Neural cell (in vitro differentiated cells): ENCODE results near the gene SP9. TPM values are rescaled to one million over a fixed set of nuclear protein-coding genes. Genes with fewer than 3 reads are reported as not detected.

Source experiments
- H2AFZ ChIP-seq: fragments of 200-600, 300-800 bp; sonication (generic), shearing (Covaris generic); 2 replicates; pipeline ENCODE4 v1.6.0; 2014; ENCODE audit warnings: low read depth, mild to moderate bottlenecking, antibody characterized with exemption, low read length, moderate library complexity
- H3F3A ChIP-seq: fragments of 200-600 bp; shearing (Covaris generic); 2 replicates; pipeline ENCODE4 v1.6.1; 2016; ENCODE audit warnings: mild to moderate bottlenecking, moderate library complexity, mixed read lengths, antibody characterized with exemption, low read length; ENCODE audit not compliant: insufficient read depth, poor library complexity, severe bottlenecking
- H3K27ac ChIP-seq: fragments of 200-600, 300-800 bp; sonication (generic), shearing (Covaris generic); 2 replicates; pipeline ENCODE4 v1.5.1; 2014; ENCODE audit warnings: mild to moderate bottlenecking, low read length, moderate library complexity
- H3K27me3 ChIP-seq: fragments of 300-800, 200-600 bp; sonication (generic), shearing (Covaris generic); 2 replicates; pipeline ENCODE4 v1.6.0; 2014; ENCODE audit warnings: mild to moderate bottlenecking, low read depth, low read length, moderate library complexity; ENCODE audit not compliant: insufficient read depth
- H3K36me3 ChIP-seq: fragments of 300-800, 200-600 bp; sonication (generic), shearing (Covaris generic); 2 replicates; pipeline ENCODE4 v1.5.1; 2014; ENCODE audit warnings: mild to moderate bottlenecking, antibody characterized with exemption, low read length, moderate library complexity; ENCODE audit not compliant: insufficient read depth
- H3K4me2 ChIP-seq: fragments of 300-800, 200-600 bp; sonication (generic), shearing (Covaris generic); 2 replicates; pipeline ENCODE4 v1.6.0; 2014; ENCODE audit warnings: mild to moderate bottlenecking, low read length
- H3K4me3 ChIP-seq: fragments of 300-800, 200-600 bp; sonication (generic), shearing (Covaris generic); 2 replicates; pipeline ENCODE4 v1.5.1; 2014; ENCODE audit warnings: mild to moderate bottlenecking, low read length, moderate library complexity
- H3K79me2 ChIP-seq: fragments of 200-600 bp; shearing (Covaris generic); replicated peaks from 2 replicates; pipeline ENCODE4 v1.6.0; 2014; ENCODE audit warnings: mild to moderate bottlenecking, low read length, moderate library complexity; ENCODE audit not compliant: insufficient read depth
- H3K9ac ChIP-seq: fragments of 300-800, 200-600 bp; sonication (generic), shearing (Covaris generic); 2 replicates; pipeline ENCODE4 v1.6.1; 2016; ENCODE audit warnings: mild to moderate bottlenecking, low read length, mixed read lengths
- H3K9me2 ChIP-seq: fragments of 200-600 bp; shearing (Covaris generic); 2 replicates; pipeline ENCODE4 v1.6.1; 2016; ENCODE audit warnings: mild to moderate bottlenecking, low read length, mixed read lengths; ENCODE audit not compliant: insufficient read depth
- H3K9me3 ChIP-seq: fragments of 200-600, 300-800 bp; sonication (generic), shearing (Covaris generic); 2 replicates; pipeline ENCODE4 v1.6.1; 2016; ENCODE audit warnings: mild to moderate bottlenecking, mixed run types, low read length, moderate library complexity, mixed read lengths
- H4K20me1 ChIP-seq: fragments of 200-600 bp; shearing (Covaris generic); 2 replicates; pipeline ENCODE4 v1.6.1; 2016; ENCODE audit warnings: mild to moderate bottlenecking, mixed run types; ENCODE audit not compliant: insufficient read depth
- EP300 ChIP-seq: fragments of 450-650 bp; conservative IDR thresholded peaks from 2 replicates; pipeline ENCODE4 v1.6.1; 2014; ENCODE audit warnings: antibody characterized with exemption, mild to moderate bottlenecking, moderate library complexity; ENCODE audit not compliant: poor library complexity, severe bottlenecking
- EZH2 ChIP-seq: fragments of 200-600, 300-800 bp; shearing (Covaris generic), sonication (generic); IDR thresholded peaks from 2 replicates; pipeline ENCODE4 v1.6.1; 2014; ENCODE audit warnings: antibody characterized with exemption, low read length, borderline replicate concordance, mild to moderate bottlenecking; ENCODE audit not compliant: insufficient read depth, poor library complexity, severe bottlenecking
- MXI1 ChIP-seq: fragments of 450-650 bp; conservative IDR thresholded peaks from 2 replicates; pipeline ENCODE4 v1.6.1; 2014; ENCODE audit warnings: antibody characterized with exemption, mild to moderate bottlenecking; ENCODE audit not compliant: poor library complexity, severe bottlenecking
- POLR2AphosphoS5 ChIP-seq: IDR thresholded peaks from 2 replicates; pipeline ENCODE4 v1.6.1; 2012
- RAD21 ChIP-seq: fragments of 450-650 bp; conservative IDR thresholded peaks from 2 replicates; pipeline ENCODE4 v1.6.1; 2014; ENCODE audit warnings: antibody characterized with exemption, mild to moderate bottlenecking, moderate library complexity
- SMC3 ChIP-seq: fragments of 450-650 bp; conservative IDR thresholded peaks from 2 replicates; pipeline ENCODE4 v1.6.1; 2014; ENCODE audit warnings: antibody characterized with exemption, mild to moderate bottlenecking, moderate library complexity; ENCODE audit not compliant: poor library complexity
- TAF1 ChIP-seq: IDR thresholded peaks from 2 replicates; pipeline ENCODE4 v1.6.1; 2012; ENCODE audit warnings: low read depth
- polyA plus RNA-seq: library from polyadenylated mRNA; depleted of rRNA; stranded (reverse); fragments of >200 nt; gene quantifications from 2 replicates; pipeline ENCODE4 v1.2.3, GENCODE V29; 2014
- TF ChIP-seq, protein P1 (sequence below): IDR thresholded peaks from 2 replicates; pipeline ENCODE4 v1.6.1; 2012; ENCODE audit warnings: borderline replicate concordance
- TF ChIP-seq, protein P2 (sequence below): fragments of 450-650 bp; IDR thresholded peaks from 2 replicates; pipeline ENCODE4 v1.5.1; 2014; ENCODE audit warnings: antibody characterized with exemption, mild to moderate bottlenecking, moderate library complexity; ENCODE audit not compliant: poor library complexity, severe bottlenecking

Gene SP9
- polyA plus RNA-seq, 1 donor from 2014 or later = 1.6 TPM

DNA sequence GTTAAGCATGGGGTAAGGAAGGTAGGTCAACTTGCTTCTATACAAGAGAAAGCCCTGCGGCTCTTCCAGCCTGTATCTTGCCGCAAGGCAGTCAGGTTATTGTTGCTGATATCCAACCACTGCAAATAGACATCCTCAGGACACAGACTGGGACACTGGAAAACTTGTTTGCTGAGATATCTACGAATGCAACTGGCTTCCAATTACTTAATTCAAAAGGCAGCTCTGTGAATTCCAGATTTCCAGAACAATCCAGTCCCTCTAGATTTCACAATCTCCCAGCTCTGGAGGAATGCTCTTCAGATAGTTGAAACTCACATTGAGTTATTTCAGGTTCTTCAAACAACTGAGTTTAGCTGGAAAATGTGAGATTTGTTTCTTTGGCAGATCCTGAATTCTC is 34.6 kb upstream of the SP9 start:
- Histone ChIP-seq H3K27ac (no peak overlapping the region), H3F3A (no peaks in the 10 kb centered on the region), H3K9me2 (no peaks in the 10 kb centered on the region), H4K20me1 (no peaks in the 10 kb centered on the region), H3K79me2 (no peaks in the 10 kb centered on the region), H3K4me2 (no peak overlapping the region), H3K4me3 (no peak overlapping the region), H3K27me3 (no peaks in the 10 kb centered on the region), H3K9me3 (no peaks in the 10 kb centered on the region), H2AFZ (no peak overlapping the region), H3K9ac (no peak overlapping the region), H3K36me3 (no peaks in the 10 kb centered on the region)
- no peak for TF ChIP-seq RAD21
- TF ChIP-seq SMC3 = no peak
- no peak for TF ChIP-seq EZH2
- no peak for TF ChIP-seq MXI1
- no peak for TF ChIP-seq TAF1
- TF ChIP-seq, protein P1, sequence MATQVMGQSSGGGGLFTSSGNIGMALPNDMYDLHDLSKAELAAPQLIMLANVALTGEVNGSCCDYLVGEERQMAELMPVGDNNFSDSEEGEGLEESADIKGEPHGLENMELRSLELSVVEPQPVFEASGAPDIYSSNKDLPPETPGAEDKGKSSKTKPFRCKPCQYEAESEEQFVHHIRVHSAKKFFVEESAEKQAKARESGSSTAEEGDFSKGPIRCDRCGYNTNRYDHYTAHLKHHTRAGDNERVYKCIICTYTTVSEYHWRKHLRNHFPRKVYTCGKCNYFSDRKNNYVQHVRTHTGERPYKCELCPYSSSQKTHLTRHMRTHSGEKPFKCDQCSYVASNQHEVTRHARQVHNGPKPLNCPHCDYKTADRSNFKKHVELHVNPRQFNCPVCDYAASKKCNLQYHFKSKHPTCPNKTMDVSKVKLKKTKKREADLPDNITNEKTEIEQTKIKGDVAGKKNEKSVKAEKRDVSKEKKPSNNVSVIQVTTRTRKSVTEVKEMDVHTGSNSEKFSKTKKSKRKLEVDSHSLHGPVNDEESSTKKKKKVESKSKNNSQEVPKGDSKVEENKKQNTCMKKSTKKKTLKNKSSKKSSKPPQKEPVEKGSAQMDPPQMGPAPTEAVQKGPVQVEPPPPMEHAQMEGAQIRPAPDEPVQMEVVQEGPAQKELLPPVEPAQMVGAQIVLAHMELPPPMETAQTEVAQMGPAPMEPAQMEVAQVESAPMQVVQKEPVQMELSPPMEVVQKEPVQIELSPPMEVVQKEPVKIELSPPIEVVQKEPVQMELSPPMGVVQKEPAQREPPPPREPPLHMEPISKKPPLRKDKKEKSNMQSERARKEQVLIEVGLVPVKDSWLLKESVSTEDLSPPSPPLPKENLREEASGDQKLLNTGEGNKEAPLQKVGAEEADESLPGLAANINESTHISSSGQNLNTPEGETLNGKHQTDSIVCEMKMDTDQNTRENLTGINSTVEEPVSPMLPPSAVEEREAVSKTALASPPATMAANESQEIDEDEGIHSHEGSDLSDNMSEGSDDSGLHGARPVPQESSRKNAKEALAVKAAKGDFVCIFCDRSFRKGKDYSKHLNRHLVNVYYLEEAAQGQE = no peak
- no peak for TF ChIP-seq POLR2AphosphoS5
- TF ChIP-seq, protein P2, sequence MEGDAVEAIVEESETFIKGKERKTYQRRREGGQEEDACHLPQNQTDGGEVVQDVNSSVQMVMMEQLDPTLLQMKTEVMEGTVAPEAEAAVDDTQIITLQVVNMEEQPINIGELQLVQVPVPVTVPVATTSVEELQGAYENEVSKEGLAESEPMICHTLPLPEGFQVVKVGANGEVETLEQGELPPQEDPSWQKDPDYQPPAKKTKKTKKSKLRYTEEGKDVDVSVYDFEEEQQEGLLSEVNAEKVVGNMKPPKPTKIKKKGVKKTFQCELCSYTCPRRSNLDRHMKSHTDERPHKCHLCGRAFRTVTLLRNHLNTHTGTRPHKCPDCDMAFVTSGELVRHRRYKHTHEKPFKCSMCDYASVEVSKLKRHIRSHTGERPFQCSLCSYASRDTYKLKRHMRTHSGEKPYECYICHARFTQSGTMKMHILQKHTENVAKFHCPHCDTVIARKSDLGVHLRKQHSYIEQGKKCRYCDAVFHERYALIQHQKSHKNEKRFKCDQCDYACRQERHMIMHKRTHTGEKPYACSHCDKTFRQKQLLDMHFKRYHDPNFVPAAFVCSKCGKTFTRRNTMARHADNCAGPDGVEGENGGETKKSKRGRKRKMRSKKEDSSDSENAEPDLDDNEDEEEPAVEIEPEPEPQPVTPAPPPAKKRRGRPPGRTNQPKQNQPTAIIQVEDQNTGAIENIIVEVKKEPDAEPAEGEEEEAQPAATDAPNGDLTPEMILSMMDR = no peak
- TF ChIP-seq EP300 = no peak

DNA sequence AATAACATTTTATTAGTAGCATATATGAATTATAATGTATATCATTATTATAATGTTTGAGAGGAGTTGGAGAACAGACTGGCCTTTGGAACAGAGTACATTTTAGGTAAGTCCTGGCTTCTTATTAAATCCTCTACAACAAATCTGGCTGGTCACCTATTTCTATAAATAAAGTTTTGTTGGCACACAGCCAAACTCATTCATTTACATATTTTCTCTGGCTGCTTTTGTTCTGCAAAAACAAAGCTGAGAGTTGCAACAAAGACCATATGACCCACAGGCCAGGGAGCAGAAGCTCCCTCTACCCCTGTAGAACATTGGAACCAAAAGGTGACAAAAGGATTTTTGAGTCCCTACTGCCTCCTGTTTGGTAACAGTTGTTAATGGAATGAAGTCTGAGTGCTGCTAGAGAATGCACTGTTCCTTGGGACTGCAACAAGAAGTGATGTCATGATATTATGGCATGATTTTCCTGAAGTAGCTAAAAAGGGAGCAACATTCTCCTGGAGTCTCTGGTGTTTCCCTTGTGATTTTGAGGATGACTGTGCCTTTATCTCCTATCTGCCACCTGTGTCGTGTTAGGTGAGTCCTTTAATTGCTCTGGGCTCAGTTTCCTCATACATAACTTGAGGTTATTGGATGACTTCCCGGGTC is 22.0 kb upstream of the SP9 start:
- TF ChIP-seq, protein P1 = no peak
- TF ChIP-seq MXI1 = no peak
- H3K79me2 ChIP-seq = no peaks in the 10 kb centered on the region
- H4K20me1 ChIP-seq = no peaks in the 10 kb centered on the region
- H3K4me3 ChIP-seq = no peak overlapping the region
- no peaks in the 10 kb centered on the region for H3K9me2 ChIP-seq
- no peak overlapping the region for H2AFZ ChIP-seq
- no peaks in the 10 kb centered on the region for H3K9me3 ChIP-seq
- H3K9ac ChIP-seq = no peak overlapping the region
- H3K4me2 ChIP-seq = no peak overlapping the region
- H3K36me3 ChIP-seq = no peaks in the 10 kb centered on the region
- H3K27me3 ChIP-seq = no peaks in the 10 kb centered on the region
- H3K27ac ChIP-seq = no peak overlapping the region
- H3F3A ChIP-seq = no peaks in the 10 kb centered on the region
